ENCODE data around the gene BATF3.
"Not testable (repeated sequence)": the region's sequence is repeated elsewhere in the genome, so short reads cannot be mapped to it uniquely, and the experiment has no call there.

Gene BATF3, protein sequence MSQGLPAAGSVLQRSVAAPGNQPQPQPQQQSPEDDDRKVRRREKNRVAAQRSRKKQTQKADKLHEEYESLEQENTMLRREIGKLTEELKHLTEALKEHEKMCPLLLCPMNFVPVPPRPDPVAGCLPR

DNA sequence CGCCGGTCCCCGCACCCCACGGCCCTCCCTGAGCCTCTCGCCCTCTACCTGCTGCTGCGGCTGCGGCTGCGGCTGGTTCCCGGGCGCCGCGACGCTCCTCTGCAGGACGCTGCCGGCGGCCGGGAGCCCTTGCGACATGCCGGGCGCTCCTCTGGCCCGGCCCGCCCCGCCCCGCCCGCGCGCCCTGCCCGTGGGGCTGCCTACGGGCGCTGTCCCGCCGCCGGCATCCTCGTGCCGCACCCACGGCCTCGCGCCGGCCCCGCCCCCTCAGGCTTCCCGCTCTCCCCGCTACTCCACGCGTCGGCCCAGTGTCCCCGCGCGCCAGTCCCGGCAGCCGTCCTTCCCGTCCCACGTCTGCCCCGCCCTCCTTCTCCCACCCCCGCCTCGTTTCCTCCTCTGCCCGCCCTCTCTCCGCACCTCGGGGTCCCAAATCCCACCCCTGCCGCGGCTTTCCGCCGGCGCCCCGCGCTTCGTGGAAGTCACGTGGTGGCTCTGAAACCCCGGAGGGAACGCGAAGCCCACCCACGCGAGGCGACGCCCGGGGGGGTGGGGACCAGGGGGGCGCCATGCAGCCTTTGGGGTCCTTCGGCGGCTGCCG is at the start of gene BATF3:
Gene BATF3 (minus strand): TSS at position 216 of the 598 bp plus-strand sequence. CDS start 78 bp downstream, at position 138.
- DNase-seq = peak in 23 of 56 donors; percentile 8 to 75 (median 38)

DNA sequence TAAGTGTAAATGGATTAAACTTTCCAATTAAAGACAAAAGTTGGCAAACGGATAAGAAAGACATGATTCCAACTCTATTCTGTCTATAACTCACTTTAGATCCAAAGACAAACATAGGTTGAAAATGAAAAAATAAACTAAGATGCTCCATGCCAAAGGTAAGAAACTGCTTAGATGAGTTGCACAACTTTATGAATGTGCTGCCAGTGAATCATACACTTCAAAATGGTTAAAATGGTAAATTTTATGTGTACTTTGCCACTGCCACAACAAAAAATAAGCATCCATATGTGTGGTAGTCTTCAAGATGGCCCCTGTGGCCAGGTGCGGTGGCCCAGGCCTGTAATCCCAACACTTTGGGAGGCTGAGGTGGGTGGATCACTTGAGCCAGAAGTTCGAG is 46.9 kb upstream of the BATF3 start:
- no peak for DNase-seq

DNA sequence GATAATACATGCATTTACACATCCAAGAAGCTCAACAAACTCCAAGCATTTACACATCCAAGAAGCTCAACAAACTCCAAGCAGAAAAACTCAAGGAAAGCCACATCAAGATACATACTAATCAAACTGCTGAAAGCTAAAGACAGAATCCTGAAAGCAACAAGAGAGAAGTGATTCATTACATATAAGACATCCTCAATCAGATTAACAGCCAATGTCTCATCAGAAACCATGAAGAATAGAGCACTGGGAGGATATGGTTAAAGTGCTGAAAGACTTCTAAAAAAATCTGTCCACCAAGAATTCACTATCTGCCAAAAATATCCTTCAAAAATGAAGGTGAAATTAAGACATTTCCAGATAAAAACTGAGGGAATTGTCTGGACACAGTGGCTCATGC is 45.7 kb upstream of the BATF3 start:
- no peak for DNase-seq

DNA sequence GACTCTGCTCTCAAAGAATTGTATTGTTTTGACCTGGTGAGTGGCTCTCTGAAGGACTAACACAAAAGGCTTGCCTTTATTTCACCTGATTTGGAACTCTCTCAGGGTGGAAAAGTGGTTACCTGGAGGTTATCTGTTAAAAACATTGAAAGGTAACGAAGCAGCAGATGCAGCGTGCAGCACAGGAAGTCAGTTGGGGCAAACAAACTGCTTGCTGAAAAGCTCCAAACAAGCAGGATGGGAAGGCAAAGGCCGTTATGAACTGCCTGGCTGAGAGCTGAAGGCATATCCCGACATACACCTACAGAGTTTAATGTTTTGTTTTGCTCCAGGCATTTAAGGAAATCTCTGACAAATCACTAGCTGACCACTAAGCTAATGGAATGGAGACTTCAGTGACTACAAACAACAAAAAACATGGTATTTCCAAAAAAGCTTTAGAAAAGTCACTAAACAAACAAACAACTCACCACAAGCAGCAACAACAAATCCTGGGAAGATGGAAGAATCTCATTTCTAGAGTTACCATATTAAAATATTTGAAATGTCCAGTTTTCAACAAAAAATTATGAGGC is 44.3 kb upstream of the BATF3 start:
- DNase-seq = no peak

DNA sequence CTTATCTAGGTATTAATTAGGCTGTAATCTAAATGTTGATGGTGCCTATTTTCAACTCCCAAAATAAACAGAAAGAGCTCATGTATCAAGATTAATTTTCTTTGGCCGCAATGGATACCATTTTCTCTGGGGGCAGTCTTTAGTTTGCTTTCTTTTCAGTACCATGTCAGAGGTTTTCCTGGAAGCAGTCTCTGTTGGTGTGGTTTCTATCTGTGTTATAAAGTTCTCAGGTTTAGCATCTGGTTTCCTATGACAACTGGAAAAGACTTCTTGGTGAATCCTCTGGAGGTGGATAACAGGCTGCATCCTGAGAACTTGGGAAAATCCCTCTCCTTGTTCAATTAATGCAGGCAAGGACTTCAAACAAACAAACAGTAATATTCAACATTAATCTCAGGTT is 38.7 kb upstream of the BATF3 start:
- DNase-seq = no peak

DNA sequence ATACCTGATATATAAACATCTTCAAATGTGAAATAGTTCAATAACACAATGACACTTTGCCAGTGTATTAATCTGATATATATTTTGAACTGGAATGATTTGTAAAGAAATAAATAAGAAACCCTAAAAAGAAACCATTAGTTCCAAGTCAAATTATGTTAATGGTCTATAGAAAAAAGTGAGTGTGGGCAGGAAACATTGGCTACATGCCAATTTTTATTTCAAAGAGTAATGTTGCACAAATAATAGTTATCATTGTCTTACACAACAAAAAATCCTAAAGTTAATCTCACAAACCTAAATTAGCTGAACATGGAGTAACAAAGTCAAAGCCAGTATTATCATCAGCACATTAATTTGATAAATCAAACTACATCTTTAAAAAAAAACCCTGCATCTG is 37.9 kb upstream of the BATF3 start:
- no peak for DNase-seq

DNA sequence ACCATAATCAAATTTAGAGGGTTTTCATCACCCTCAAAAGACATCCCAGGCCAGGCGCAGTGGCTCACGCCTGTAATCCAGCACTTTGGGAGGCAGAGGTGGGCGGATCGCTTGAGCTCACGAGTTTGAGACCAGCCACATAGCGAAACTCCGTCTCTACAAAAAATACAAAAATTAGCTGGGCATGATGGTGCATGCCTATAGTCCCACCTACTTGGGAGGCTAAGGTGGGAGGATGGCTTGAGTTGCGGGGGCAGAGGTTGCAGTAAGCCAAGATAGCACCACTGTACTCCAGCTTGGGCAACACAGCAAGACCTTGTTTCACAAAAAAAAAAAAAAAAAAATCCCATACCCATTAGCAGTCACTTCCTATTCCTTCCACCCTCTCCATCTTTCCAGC is 33.5 kb upstream of the BATF3 start:
- no peak for DNase-seq

DNA sequence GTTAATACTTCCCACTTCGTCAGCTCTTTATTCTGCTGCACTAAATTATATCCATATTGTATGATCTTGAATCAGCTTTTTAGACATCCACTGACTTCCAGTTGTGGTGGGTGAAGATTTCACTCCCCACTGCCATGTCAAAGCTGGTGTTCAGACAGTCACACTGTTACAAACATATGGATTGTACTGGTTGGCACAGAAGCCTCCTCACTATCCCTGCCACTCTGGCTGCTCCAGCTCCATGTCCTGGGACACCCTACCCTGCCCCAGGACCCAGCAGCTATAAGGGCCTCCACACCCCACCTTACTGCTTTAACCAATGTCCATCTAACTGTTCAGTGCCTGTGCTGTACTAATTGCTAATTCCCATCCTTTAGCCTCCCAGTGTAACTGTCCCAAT is 32.0 kb upstream of the BATF3 start:
- DNase-seq = no peak

DNA sequence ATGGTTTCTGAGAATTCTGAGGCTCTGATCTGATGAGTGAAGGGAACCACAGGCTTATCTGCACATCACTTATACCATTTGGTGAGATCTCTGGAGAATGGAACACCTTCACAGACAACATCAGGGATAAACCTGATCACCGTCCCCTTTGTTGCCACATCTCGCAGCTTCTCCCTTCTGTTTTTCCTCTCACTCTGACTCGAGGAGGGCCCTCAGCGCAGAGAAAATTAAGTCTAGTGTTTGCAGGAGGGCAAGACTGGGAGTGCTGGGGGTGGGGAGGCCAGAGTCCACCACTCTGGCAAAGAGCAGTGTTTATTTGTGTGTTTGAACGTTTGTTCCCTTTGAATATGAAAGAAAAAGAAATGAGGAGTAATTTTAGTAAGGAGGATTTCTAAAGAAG is 29.0 kb upstream of the BATF3 start:
- no peak for DNase-seq

DNA sequence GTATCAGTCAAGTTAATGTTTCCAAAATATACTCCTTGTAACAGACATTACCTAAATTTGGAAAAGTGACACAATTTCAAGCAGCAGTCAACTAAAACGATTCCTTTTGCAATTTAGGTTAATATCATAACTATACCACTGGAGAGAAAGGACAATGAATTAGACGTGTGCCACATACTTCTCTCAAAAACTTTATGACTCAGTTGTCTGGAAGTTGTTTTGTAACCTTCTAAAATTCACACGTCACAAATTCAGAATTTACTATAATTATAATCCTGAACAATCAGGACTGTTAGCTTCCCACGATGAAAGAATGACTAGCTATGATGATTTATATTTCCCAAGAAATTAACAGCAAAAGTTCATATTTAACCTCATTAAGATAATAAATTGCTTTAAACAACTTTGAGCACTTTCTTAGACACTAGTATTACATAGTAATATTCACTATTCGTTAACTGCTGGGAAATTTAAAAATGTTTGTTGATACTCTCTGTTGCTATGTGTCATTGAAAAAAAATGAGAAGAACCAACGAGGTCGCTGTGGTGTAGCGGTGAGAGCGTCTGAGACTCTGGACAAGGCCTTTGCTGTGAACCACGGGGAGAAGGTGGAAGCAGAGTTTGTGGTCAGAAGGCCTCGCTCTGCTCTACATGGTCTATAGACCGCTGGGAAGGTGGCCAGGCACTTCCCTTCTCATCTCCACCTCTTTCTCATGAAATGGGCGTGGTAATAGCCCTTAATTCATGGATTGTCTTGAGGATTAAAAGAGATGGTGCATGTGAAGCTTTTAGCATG is 27.9 kb upstream of the BATF3 start:
- DNase-seq = no peak

DNA sequence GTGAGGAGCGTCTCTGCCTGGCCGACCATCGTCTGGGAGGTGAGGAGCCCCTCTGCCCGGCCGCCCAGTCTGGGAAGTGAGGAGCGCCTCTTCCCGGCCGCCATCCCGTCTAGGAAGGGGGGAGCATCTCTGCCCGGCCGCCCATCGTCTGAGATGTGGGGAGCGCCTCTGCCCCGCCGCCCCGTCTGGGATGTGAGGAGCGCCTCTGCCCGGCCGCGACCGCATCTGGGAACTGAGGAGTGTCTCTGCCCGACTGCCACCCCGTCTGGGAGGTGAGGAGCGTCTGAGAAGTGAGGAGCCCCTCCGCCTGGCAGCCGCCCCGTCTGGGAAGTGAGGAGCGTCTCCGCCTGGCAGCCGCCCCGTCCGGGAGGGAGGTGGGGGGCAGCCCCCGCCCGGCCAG is 25.0 kb upstream of the BATF3 start:
- not testable (repeated sequence) for DNase-seq

DNA sequence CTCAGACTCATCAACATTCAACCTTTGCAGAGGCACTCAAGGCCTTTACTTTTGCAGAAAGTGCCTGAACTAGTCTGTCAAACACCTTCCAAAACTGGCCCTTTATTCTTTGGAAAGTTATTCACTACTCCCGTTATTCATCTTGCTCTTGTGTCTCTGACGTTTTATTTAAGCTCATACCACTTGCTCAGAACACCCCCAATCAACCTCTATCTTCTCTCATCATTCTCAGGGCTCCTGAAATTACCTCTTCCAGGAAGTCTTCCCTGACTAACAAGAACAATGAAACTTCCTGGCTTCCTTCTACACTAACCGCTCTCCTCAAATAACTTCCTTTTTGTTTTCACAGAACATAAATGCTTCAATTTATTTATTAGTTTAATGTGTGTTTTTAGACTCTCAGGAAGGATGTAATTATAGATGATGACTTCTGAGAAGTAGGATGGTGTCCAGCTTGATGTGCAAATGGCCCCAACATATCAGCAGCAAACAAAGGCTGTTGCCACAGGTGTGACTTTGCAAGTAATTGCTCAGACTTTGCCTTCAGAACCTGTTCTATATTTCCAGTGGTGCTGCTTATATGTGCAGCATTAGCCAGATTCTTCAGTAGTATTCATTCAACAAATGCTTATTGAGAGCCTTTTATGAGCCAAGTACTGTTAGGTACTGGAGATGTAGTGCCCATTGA is 22.8 kb upstream of the BATF3 start:
- no peak for DNase-seq

DNA sequence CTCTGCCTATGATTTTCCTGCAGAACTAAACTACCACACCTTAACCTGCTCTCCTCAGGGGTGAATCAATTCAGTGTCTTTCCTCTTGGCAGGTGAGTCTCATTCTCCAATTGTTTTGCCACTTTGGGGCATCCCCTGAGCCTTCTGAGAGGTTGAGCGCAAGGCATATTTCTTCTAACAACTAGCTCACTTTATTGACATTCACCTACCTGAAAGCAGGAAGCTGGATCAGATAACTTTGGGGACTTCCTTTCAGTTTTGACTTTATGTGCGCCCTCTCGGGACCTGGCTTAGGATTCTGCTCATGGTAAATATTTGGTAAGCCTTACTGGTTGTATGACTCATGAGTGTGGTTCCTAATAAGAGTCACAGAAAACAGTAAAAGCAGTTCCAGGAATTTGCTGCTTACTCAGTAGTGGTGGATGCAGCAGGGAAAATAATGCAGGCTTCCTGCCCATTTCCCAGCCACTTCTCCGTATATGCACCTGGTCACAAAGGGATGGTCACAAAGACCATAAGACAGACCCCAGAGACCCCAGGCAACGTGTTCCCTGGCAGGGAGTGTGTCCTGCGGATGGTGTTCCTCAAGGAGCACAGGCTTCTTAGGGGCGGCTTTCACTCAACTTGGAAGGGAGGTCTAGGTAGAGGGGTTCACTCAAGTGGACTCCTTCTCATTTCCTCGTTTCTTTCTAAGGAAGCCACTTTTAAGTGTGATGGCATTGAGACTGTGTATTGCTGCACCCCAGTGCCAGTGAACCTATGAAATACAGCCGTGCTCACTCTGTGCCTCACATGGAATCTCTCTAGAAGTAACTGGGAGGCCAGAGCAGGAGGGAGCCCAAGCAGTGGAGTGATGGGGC is 22.0 kb upstream of the BATF3 start:
- DNase-seq = no peak

DNA sequence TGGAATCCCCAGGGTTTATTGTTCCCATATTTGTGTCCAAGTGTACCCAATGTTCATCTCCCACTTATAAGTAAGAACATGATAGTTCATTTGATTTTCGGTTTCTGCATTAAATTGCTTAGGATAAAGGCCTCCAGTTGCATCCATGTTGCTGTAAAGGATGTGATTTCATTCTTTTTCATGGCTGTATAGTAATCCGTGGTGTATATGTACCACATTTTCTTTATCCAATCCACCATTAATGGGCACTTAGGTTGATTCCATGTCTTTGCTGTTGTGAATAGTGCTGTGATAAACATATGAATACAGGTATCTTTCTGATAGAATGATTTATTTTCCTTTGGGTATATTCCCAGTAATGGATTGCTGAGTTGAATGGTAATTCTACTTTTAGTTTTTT is 20.0 kb upstream of the BATF3 start:
- DNase-seq = no peak

DNA sequence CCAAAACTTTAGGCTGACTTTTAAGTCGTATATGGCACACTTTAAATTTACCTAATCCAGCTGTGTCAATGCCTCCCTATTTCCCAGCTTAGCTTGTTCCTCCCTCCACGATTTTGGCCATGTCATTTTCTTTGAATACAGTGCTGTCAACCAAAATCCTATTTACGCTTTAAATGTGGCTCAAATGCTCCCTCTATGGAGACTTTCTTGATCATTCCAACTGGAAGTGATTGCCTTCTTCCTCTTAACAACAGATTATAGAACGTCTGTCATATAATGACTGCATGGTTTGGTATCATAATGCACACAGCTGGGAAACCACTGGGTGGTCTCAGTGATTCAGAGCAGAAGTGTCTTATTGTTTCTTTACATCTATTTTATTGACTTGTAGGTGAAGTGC is 18.9 kb upstream of the BATF3 start:
- no peak for DNase-seq

DNA sequence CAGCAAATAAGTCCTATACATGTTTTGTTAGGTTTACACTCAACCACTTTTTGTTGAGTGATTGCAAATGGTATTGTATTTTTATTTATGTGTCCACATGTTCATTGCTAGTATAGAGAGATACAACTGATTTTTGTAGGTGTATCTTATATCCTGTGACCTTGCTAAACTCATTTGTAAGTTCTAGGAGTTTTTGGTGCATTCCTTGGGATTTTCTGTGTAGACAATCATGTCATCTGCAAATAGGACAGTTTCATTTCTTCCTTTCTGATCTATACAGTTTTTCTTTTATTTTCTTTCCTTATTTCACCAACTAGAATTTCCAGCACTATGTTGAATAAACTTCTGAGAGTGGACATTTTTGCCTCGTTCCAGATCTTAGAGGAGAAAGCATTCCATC is 16.5 kb upstream of the BATF3 start:
- DNase-seq = no peak

DNA sequence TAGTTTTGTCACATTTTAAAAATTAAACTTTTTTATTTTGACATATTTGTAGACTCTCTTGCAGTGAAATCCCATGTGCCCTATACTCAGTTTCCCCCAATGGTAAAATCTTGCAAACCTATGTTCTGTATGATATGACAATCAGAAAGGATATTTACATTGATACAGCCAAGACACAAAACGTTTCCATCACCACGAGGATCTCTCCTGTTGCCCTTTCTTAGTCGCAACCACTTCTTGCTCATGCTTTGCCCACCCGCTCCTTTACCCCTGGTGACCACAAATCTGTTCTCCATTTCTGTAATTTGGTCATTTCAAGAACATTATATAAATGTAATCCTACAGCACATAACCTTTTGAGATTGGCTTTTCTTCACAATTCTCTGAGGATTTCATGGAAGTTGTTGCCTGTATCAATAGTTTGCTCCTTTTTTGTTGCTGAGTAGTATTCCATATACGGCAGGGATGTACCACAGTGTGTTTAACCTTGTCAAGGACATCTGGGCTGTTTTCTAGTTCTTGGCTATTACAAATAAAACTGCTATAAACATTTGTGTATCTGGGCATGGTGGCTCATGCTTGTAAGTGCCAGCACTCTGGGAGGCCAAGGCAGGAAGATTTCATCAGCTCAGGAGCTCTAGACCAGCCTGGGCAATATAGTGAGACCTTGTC is 14.0 kb upstream of the BATF3 start:
- no peak for DNase-seq

DNA sequence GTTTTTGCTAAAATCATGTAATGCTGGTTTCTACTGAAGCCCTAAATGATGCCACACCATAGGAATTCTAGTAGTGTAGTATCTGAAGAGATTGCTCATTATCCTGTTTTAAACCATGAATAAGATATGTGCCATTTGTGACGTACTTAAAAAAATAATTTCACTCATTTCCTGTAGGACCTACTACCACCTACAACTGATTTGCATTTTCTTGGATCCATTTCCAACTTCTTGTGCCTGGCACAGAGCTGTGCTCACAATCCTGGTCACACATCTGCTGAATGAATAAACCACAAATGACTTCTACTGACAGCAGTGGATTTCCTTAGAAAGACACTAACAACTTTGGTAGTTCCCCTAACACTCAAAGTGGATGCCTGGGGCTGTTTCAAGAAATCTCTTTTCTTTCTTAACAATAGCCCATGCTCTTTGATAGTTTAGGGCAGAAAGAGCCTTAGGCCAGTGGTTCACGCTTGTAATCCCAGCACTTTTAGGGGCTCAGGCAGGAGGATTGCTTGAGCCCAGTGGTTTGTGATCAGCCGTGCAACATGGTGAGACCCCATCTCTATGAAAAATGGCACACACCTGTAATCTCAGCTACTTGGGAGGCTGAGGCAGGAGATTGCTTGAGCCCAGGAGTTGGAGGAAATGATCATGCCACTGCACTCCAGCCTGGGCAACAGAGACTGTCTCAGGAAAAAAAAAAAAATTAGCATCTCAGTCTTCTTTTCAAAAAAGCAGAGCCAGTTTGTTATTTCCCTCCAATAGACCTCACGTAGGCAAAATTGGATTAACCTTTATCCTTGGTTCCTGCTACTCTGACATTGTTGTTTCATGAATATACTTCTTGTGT is 13.0 kb upstream of the BATF3 start:
- DNase-seq = no peak

DNA sequence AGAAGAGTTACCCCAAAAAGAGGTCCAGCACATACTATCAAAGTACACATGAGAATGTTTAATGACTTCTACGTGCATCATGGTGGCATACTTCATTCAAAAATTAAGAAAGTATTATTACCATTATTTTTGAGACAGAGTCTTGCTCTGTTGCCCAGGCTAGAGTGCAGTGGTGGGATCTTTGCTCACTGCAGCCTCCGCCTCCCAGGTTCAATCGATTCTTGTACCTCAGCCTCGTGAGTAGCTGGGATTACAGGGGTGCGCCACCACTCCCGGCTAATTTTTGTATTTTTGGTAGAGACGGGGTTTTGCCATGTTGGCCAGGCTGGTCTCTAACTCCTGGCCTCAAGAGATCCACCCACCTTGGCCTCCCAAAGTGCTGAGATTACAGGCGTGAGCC is 12.3 kb upstream of the BATF3 start:
- not testable (repeated sequence) for DNase-seq
